Measurements from ENCODE around the gene DNAJC22.

The DNAJC22 gene

DNA sequence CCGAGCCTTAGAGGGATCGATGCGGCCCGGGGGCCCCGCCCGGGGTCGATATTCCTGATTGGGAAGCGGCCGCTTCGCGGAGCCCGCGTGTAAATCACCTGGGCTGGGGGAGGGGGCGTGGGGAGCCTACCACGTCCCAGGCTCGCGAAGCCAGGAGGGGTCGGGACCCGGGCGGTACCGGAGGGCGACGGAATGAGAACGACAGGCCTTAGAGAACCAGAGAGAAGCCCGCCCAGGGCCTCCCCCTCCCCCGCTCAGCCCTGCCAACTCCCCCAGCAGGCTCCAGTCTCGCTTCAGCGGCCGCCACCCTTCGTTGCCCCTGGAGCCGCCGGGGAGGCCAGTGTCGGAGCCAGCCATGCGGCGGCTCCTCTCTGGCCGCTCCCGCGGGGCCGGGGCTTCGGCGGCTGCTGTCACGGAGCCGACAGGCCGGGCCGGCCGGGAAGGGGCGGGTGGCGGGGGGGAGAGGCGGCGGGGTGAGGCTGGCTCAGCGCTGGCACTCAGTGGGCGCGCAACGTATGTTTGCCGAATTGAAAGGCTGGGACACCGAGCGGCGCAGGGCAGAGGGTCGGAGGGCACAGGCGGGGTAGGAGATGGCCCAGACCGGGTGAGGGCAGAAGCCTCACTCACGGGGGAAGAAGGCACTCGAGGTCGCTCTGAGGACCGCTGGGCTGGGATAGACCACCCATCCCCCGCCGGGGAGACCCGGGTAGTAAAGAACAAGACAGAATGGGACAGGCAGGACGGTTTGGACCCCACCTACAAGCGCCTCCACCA, 1.4 kb upstream of the DNAJC22 start:
- TF ChIP-seq, protein P1, sequence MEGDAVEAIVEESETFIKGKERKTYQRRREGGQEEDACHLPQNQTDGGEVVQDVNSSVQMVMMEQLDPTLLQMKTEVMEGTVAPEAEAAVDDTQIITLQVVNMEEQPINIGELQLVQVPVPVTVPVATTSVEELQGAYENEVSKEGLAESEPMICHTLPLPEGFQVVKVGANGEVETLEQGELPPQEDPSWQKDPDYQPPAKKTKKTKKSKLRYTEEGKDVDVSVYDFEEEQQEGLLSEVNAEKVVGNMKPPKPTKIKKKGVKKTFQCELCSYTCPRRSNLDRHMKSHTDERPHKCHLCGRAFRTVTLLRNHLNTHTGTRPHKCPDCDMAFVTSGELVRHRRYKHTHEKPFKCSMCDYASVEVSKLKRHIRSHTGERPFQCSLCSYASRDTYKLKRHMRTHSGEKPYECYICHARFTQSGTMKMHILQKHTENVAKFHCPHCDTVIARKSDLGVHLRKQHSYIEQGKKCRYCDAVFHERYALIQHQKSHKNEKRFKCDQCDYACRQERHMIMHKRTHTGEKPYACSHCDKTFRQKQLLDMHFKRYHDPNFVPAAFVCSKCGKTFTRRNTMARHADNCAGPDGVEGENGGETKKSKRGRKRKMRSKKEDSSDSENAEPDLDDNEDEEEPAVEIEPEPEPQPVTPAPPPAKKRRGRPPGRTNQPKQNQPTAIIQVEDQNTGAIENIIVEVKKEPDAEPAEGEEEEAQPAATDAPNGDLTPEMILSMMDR (IDR thresholded peaks at IDR 0.05): no peak

DNA sequence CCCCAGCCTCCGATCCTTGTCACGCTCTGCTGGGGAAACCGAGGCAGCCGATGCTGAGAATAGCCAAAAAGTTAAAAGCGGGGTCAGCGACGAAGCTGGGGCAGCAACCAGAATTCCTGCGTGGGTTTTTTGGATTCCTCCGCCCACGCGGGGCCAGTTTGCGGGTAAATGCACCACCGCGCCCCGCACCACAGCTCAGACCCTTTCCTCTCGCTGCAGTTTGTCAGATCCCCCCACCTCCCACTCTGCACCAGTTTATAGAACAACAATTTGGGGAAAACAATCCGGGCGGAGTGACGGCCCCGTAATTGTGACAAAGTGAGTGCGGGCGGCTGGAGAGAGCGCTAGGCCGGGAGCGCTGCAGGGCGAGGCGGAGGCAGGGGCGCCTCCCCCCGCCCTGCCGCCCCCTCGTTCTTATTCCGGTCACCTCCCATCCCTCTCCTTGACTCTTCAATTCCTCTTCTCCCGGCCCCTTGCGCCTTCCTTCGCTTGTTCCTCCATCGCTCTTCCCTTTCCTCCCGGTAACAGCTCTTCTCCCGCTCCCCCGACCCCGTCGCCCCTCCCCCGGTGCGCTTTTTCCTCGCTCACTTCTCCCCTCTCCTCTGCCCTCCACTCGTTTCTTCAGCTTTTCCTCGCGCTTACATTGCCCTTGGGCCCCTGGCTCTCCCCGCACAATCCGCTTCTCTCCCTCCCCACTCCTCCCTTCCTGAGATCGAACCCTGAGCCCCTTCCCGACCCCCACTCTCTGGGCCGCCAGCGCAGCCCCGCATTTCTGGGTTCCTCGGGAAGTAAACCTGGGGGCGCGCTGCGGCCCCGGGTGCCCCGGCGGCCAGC, 646 bp upstream of the DNAJC22 start:
- TF ChIP-seq, protein P1 (IDR thresholded peaks at IDR 0.05): no peak

DNA sequence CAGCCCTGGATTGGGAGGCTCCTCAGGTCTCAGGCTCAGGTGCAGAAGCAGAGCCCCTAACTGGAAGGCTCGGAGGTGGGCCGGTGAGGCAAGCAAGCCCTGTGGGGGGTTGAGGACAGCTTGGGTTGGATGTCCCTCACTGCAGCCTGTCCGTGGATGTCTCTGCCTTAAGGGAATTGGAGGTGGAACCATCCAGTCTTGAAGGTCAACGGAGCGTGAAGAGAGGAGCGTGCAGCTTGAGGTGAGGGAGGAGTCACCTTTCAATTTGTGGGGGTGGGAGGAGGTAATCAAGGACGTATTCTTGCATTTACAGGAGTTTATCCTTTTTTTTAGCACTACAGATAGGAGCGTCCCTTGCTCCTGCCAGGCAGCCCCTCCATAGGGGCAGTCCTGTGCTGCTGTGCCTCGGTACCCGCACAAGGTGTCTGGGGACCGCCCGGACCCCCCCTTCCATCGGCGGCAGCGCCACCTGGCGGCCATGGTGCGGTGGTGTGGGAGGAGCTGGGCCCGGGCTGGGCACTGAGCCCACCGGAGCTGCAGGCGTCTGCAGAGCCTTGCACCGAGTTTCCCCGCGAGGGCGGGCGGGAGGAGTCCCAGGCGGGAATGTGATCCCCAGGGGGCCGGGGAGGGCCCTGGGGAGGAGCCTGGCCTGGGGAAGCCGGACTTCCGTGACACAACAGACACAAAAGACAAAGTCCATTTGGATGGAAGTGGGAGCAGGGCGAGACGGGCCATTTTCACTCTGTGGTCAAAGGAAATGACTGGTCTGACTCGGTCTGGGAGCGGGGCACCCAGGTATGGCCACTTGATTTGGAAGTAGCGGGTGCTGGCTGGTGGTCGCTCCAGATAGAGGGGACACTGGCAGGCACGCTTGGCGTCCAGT, 864 bp downstream of the DNAJC22 start:
- TF ChIP-seq, protein P1 (IDR thresholded peaks at IDR 0.05): peak; percentile 99

DNA sequence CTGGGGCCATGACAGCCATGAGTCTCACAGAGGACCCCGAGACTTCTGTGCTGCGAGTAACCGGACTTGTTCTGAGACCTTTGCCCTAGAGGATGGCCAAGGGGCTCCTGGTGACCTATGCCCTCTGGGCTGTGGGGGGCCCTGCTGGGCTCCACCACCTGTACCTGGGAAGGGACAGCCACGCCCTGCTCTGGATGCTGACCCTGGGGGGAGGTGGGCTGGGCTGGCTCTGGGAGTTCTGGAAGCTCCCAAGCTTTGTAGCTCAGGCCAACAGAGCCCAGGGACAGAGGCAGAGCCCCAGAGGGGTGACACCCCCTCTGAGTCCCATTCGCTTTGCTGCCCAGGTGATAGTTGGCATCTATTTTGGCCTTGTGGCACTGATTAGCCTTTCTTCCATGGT, 2.1 kb downstream of the DNAJC22 start:
- TF ChIP-seq, protein P1 (IDR thresholded peaks at IDR 0.05): no peak

DNA sequence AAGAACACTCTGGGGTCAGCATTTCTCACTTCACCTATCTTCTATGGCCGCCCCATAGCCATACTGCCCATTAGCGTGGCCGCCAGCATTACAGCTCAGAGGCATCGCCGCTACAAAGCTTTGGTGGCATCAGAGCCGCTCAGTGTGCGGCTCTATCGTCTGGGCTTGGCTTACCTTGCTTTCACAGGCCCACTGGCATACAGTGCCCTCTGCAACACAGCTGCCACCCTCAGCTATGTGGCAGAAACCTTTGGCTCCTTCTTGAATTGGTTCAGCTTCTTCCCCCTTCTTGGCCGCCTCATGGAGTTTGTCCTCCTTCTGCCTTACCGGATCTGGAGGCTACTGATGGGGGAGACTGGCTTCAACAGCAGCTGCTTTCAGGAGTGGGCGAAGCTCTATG, 2.6 kb downstream of the DNAJC22 start:
- TF ChIP-seq, protein P1 (IDR thresholded peaks at IDR 0.05): no peak

DNA sequence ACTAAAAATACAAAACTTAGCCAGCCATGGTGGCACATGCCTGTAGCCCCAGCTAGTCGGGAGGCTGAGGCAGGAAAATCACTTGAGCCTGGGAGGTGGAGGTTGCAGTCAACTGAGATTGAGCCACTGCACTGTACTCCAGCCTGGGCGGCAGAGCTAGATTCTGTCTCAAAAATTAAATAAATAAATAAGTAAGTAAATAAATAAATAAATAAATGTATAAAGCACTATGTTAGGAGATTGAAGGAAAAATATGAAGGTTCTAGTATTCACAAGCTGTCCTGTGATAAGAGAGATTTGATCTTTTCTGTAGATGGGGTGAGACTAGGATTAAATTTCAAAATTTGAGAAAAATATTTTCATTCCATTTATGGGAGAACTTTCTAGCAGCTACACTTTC, 5.7 kb downstream of the DNAJC22 start:
- TF ChIP-seq, protein P1 (IDR thresholded peaks at IDR 0.05): no peak

DNA sequence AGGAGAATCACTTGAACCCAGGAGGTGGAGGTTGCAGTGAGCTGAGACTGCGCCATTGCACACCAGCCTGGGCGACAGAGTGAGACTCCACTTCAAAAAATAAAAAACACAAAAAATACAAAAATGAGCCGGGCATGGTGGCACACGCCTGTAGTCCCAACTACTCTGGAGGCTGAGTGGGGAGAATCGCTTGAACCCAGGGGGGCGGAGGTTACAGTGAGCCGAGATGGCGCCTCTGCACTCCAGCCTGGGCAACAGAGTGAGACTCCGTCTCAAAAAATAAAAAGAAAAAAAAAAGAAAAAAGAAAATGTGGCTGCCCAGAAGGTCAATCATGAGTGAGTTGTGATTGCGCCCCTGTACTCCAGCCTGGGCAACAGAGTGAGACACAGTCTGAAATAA, 9.2 kb downstream of the DNAJC22 start:
- TF ChIP-seq, protein P1 (IDR thresholded peaks at IDR 0.05): no peak
